ENCODE data around the gene ARPP21. TPM values are rescaled to one million over a fixed set of nuclear protein-coding genes. Genes with fewer than 3 reads are reported as not detected.

ARPP21 gene
- total and polyA plus RNA-seq, 9 donors, result 116 to 225 (median 155) TPM

- no peak overlapping the region for H3K27ac ChIP-seq (ENCODE audit: low read length)
- no peak overlapping the region for H3K4me3 ChIP-seq (ENCODE audit: low read length)
- no peaks in the 10 kb centered on the region for H3K27me3 ChIP-seq (ENCODE audit: control insufficient read depth, insufficient read depth, low read length)
- 88% methylated on average over 3 of the region's 5 CpGs for WGBS (ENCODE audit: insufficient coverage)
- H3K36me3 ChIP-seq (ENCODE audit: control insufficient read depth, insufficient read depth, low read length), result peaks cover 32% of the 10 kb centered on the region
- no peak for DNase-seq
- no peaks in the 10 kb centered on the region for H3K9me3 ChIP-seq (replicated peaks; ENCODE audit: control insufficient read depth, low read depth, low read length)
- no peaks in the 10 kb centered on the region for H3K4me1 ChIP-seq (ENCODE audit: control insufficient read depth, insufficient read depth, low read length)
Observed at GRCh38 chr3:35743218-35743617, 103.9 kb downstream of the ARPP21 start.

- H3K4me3 ChIP-seq (ENCODE audit: low read length), result no peak overlapping the region
- no peaks in the 10 kb centered on the region for H3K9me3 ChIP-seq (replicated peaks; ENCODE audit: control insufficient read depth, low read depth, low read length)
- no peaks in the 10 kb centered on the region for H3K27me3 ChIP-seq (ENCODE audit: control insufficient read depth, insufficient read depth, low read length)
- H3K27ac ChIP-seq (ENCODE audit: low read length), result no peak overlapping the region
- 50% methylated on average over 2 of the region's 10 CpGs for WGBS (ENCODE audit: insufficient coverage)
- no peak for DNase-seq
- peaks cover 23% of the 10 kb centered on the region for H3K36me3 ChIP-seq (ENCODE audit: control insufficient read depth, insufficient read depth, low read length)
- no peaks in the 10 kb centered on the region for H3K4me1 ChIP-seq (ENCODE audit: control insufficient read depth, insufficient read depth, low read length)
Observed at GRCh38 chr3:35744419-35744818, 105.1 kb downstream of the ARPP21 start.

- no peak overlapping the region for H3K27ac ChIP-seq (ENCODE audit: low read length)
- no peak overlapping the region for H3K4me3 ChIP-seq (ENCODE audit: low read length)
- no CpG with 5 or more reads among the region's 1 CpG for WGBS (ENCODE audit: insufficient coverage)
- no peaks in the 10 kb centered on the region for H3K9me3 ChIP-seq (replicated peaks; ENCODE audit: control insufficient read depth, low read depth, low read length)
- no peaks in the 10 kb centered on the region for H3K27me3 ChIP-seq (ENCODE audit: control insufficient read depth, insufficient read depth, low read length)
- H3K36me3 ChIP-seq (ENCODE audit: control insufficient read depth, insufficient read depth, low read length), result peaks cover 18% of the 10 kb centered on the region
- no peaks in the 10 kb centered on the region for H3K4me1 ChIP-seq (ENCODE audit: control insufficient read depth, insufficient read depth, low read length)
- no peak for DNase-seq
Observed at GRCh38 chr3:35745351-35745750, 106.0 kb downstream of the ARPP21 start.

DNA sequence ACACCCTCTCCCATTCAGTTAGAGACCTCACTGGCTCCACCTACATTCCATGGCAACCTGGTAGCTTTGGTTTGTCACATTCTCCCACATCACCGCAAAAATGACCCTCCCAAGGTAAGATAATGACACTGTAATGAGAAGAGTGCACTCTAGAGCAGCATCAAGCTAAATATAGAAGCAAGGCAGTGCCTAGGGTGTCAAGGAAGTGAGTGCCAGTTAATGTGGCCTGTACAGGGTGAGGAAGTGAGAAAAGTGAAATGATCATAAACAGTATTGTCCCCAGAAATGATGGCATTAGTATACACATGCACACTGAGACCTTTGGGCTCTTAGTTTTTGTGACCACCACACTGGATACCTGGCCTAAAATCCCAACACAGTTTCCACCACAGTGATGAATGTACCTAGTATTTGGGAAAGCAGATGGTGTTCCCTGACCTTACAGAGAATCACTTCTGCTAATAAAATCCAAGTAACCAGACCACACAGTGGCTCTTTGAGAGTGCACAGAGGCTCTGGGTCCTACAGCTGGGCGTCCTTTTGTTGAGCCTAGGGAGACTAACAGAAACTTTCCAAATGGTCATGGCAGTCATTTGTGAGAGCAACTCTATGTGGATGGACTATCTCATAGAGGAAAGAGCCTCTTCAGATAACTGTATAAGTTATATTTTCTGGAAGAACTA, 106.6 kb downstream of the ARPP21 start:
- DNase-seq, result no peak
- H3K27ac ChIP-seq (ENCODE audit: low read length), result no peak overlapping the region
- peaks cover 18% of the 10 kb centered on the region for H3K36me3 ChIP-seq (ENCODE audit: control insufficient read depth, insufficient read depth, low read length)
- H3K9me3 ChIP-seq (replicated peaks; ENCODE audit: control insufficient read depth, low read depth, low read length), result no peaks in the 10 kb centered on the region
- no peaks in the 10 kb centered on the region for H3K27me3 ChIP-seq (ENCODE audit: control insufficient read depth, insufficient read depth, low read length)
- no CpG with 5 or more reads among the region's 2 CpGs for WGBS (ENCODE audit: insufficient coverage)
- H3K4me3 ChIP-seq (ENCODE audit: low read length), result no peak overlapping the region
- H3K4me1 ChIP-seq (ENCODE audit: control insufficient read depth, insufficient read depth, low read length), result no peaks in the 10 kb centered on the region

- H3K36me3 ChIP-seq (ENCODE audit: control insufficient read depth, insufficient read depth, low read length), result peaks cover 18% of the 10 kb centered on the region
- H3K27ac ChIP-seq (ENCODE audit: low read length), result no peak overlapping the region
- no peak overlapping the region for H3K4me3 ChIP-seq (ENCODE audit: low read length)
- H3K4me1 ChIP-seq (ENCODE audit: control insufficient read depth, insufficient read depth, low read length), result no peaks in the 10 kb centered on the region
- DNase-seq, result no peak
- H3K27me3 ChIP-seq (ENCODE audit: control insufficient read depth, insufficient read depth, low read length), result no peaks in the 10 kb centered on the region
- H3K9me3 ChIP-seq (replicated peaks; ENCODE audit: control insufficient read depth, low read depth, low read length), result no peaks in the 10 kb centered on the region
- no CpG with 5 or more reads among the region's 2 CpGs for WGBS (ENCODE audit: insufficient coverage)
Observed at GRCh38 chr3:35746492-35746891, 107.2 kb downstream of the ARPP21 start.

DNA sequence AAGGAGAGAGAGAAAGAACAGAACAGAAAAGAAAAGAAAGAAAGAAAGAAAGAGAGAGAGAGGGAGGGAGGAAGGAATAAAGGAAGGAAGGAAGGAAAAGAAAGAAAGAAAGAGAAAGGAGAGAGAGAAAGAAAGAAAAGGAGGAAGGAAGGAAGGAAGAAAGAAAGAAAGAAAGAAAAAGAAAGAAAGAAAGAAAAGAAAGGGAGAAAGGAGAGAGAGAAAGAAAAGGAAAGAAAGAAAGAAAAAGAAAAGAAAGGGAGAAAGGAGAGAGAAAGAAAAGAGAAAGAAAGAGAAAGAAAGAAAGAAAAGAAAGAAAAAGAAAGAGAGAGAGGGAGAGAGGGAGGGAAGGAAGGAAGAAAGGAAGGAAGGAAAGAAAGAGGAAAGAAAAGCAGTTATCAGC, 108.8 kb downstream of the ARPP21 start:
- Histone ChIP-seq H3K4me1 (ENCODE audit: control insufficient read depth, insufficient read depth, low read length) (no peaks in the 10 kb centered on the region), H3K27me3 (ENCODE audit: control insufficient read depth, insufficient read depth, low read length) (no peaks in the 10 kb centered on the region), H3K36me3 (ENCODE audit: control insufficient read depth, insufficient read depth, low read length) (peaks cover 17% of the 10 kb centered on the region), H3K4me3 (ENCODE audit: low read length) (no peak overlapping the region), H3K9me3 (replicated peaks; ENCODE audit: control insufficient read depth, low read depth, low read length) (no peaks in the 10 kb centered on the region), H3K27ac (ENCODE audit: low read length) (no peak overlapping the region)
- DNase-seq, result no peak

DNA sequence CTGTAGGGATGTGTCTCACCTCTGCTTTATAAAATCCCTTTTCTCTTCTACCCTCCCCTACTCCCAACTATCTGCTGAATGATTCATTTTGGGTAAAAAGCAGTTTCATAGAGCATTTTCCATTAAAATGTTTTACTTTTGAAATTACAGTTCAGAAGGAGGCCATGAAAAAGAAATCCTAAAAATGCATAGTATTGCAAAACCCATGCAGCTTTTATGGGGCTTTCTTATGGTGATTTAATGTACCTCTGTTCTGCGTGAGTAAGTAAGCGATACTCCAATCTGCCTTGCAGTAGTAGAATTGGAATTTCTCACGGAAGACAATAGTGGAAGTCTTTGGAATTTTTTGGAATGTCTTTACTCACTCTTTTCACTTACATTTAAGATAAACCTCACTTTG, 111.9 kb downstream of the ARPP21 start:
- Histone ChIP-seq H3K27ac (ENCODE audit: low read length) (no peak overlapping the region), H3K4me1 (ENCODE audit: control insufficient read depth, insufficient read depth, low read length) (no peaks in the 10 kb centered on the region), H3K36me3 (ENCODE audit: control insufficient read depth, insufficient read depth, low read length) (no peaks in the 10 kb centered on the region), H3K4me3 (ENCODE audit: low read length) (no peak overlapping the region), H3K27me3 (ENCODE audit: control insufficient read depth, insufficient read depth, low read length) (no peaks in the 10 kb centered on the region), H3K9me3 (replicated peaks; ENCODE audit: control insufficient read depth, low read depth, low read length) (no peaks in the 10 kb centered on the region)
- no CpG with 5 or more reads among the region's 3 CpGs for WGBS (ENCODE audit: insufficient coverage)
- DNase-seq, result no peak

DNA sequence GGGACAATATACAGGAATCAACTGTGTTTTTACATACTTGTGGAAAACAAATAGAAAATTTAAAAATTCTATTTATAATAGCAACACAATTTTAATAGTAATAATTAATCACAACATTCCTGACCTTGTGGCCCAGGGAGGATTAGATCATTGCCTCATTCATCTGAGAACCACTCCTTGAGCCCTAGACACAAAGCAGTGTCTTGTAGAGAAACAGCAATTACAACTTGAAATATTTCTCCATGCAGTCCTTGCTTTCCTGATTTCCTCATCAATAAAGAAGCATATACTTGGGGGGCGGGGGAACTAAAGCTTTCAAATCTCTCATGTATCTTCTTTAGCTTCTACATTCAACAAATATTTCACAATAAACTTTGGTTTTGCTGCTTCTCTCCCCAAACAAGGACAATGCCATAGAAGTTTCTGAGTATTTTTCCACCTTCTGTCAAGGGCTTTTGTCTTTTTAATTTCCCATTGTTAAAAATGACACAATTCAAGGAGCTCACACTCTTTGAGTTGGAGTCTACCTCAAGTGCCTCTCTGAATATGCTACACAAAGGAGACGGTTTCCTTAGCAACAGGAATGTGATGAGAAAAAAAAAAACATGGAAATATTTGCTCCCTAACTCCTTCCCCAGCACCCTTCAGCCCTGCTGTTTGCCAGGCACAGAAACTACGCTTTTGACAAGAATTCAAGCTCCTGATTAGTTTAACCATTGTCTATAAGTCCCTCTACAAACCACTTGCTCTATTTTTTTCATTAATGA, 118.8 kb downstream of the ARPP21 start:
- no peak for DNase-seq
- no CpG with 5 or more reads among the region's 3 CpGs for WGBS (ENCODE audit: insufficient coverage)

DNA sequence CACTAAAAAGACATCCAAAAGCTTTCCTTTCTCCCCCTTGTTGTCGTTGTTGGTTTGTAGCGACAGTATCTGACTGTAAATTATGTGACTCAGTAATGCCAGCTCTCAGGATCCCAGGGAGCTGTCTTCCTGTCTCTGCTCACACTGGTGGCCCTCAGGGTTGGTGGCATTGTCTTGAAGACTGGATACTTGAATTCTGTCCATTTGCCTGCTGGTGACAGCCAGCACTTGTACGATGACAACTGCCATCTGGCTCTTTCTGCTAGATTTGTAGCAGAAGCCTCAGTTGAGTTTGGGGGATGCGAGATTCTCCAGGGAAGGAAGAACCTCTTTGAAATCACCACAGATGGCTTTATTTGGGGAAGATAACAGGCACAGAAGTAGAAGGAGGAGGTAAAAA, 120.8 kb downstream of the ARPP21 start:
- H3K4me1 ChIP-seq (ENCODE audit: control insufficient read depth, insufficient read depth, low read length), result peaks cover 3% of the 10 kb centered on the region
- no peaks in the 10 kb centered on the region for H3K27me3 ChIP-seq (ENCODE audit: control insufficient read depth, insufficient read depth, low read length)
- H3K4me3 ChIP-seq (ENCODE audit: low read length), result no peak overlapping the region
- WGBS (ENCODE audit: insufficient coverage), result 59% methylated on average over 2 of the region's 4 CpGs
- DNase-seq, result no peak
- no peak overlapping the region for H3K27ac ChIP-seq (ENCODE audit: low read length)
- no peaks in the 10 kb centered on the region for H3K9me3 ChIP-seq (replicated peaks; ENCODE audit: control insufficient read depth, low read depth, low read length)
- no peaks in the 10 kb centered on the region for H3K36me3 ChIP-seq (ENCODE audit: control insufficient read depth, insufficient read depth, low read length)

More for the DNA sequence above, 118.8 kb downstream of the ARPP21 start:
- no peaks in the 10 kb centered on the region for H3K36me3 ChIP-seq (ENCODE audit: control insufficient read depth, insufficient read depth, low read length)
- no peaks in the 10 kb centered on the region for H3K27me3 ChIP-seq (ENCODE audit: control insufficient read depth, insufficient read depth, low read length)
- no peak overlapping the region for H3K4me3 ChIP-seq (ENCODE audit: low read length)
- no peak overlapping the region for H3K27ac ChIP-seq (ENCODE audit: low read length)
- peaks cover 3% of the 10 kb centered on the region for H3K4me1 ChIP-seq (ENCODE audit: control insufficient read depth, insufficient read depth, low read length)
- no peaks in the 10 kb centered on the region for H3K9me3 ChIP-seq (replicated peaks; ENCODE audit: control insufficient read depth, low read depth, low read length)

DNA sequence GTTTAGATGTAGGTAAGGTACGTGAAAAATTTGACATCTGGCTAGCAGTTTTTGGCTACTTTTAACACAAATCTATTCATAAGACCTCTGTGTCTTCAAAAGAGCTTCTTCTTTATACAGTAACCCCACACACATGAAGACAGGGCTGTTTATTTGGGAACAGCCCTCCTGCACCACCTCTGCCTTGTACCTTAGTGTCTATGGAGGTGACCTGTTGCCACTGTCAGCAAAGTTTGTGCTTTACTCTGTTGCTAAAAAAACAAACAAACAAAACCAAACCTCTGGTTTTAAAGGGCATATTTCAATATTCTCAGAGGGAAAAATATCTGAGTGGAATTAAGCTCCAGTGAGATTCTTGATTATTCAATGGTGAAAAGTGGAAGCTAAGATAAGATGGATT, 122.0 kb downstream of the ARPP21 start:
- H3K4me1 ChIP-seq (ENCODE audit: control insufficient read depth, insufficient read depth, low read length), result peaks cover 3% of the 10 kb centered on the region
- WGBS (ENCODE audit: insufficient coverage), result no CpG with 5 or more reads among the region's 1 CpG
- H3K4me3 ChIP-seq (ENCODE audit: low read length), result no peak overlapping the region
- no peaks in the 10 kb centered on the region for H3K27me3 ChIP-seq (ENCODE audit: control insufficient read depth, insufficient read depth, low read length)
- no peak overlapping the region for H3K27ac ChIP-seq (ENCODE audit: low read length)
- no peaks in the 10 kb centered on the region for H3K9me3 ChIP-seq (replicated peaks; ENCODE audit: control insufficient read depth, low read depth, low read length)
- no peaks in the 10 kb centered on the region for H3K36me3 ChIP-seq (ENCODE audit: control insufficient read depth, insufficient read depth, low read length)
- no peak for DNase-seq
